H1 (cell line): ENCODE measurements around the gene DNAJC27. TPM values are rescaled to one million over a fixed set of nuclear protein-coding genes. Genes with fewer than 3 reads are reported as not detected.

Source experiments
- CTCF ChIA-PET: fragments of 300-600 bp; sonication (Branson Sonifier 250); formaldehyde crosslinking; loops from one replicate; lab custom pipeline; 2021; ENCODE audit not compliant: partially characterized antibody; lab: Charles Lee
- POLR2A ChIA-PET: fragments of 300-600 bp; sonication (Branson Sonifier 250); formaldehyde crosslinking; loops from one replicate; lab custom pipeline; 2021; ENCODE audit warnings: inconsistent platforms; ENCODE audit not compliant: partially characterized antibody; lab: Charles Lee
- DNase-seq, 2 experiments: peaks; one replicate each; pipeline versions ENCODE4 v3.0.0 to v3.0.0-alpha.2; 2010 to 2022; ENCODE audit warnings: low spot score in 2 of 2, low read depth in 1 of 2, mixed read lengths in 1 of 2
- FAIRE-seq: peaks from 2 replicates; lab custom pipeline; 2011; peaks lifted over from hg19 to GRCh38; lab: Jason Lieb, UNC
- H2AFZ ChIP-seq: 2 replicates; pipeline ENCODE4 v1.8.1; 2012; ENCODE audit warnings: low read length, inconsistent platforms
- H2AK5ac ChIP-seq: 2 replicates; pipeline ENCODE4 v1.6.1; 2013; ENCODE audit warnings: low read depth, low read length
- H2BK120ac ChIP-seq: replicated peaks from 2 replicates; pipeline ENCODE3; 2013; ENCODE audit warnings: low read depth, low read length, inconsistent platforms
- H2BK12ac ChIP-seq: 2 replicates; pipeline ENCODE4 v1.6.1; 2013; ENCODE audit warnings: low read depth, low read length
- H2BK15ac ChIP-seq: 2 replicates; pipeline ENCODE4 v1.6.1; 2013; ENCODE audit warnings: low read length
- H2BK20ac ChIP-seq: 2 replicates; pipeline ENCODE4 v1.6.1; 2013; ENCODE audit warnings: low read length
- H2BK5ac ChIP-seq: 2 replicates; pipeline ENCODE4 v1.6.1; 2013; ENCODE audit warnings: low read depth, low read length
- H3K14ac ChIP-seq: 2 replicates; pipeline ENCODE4 v1.6.1; 2013; ENCODE audit warnings: inconsistent platforms; ENCODE audit not compliant: insufficient read length
- H3K18ac ChIP-seq: 2 replicates; pipeline ENCODE4 v1.6.1; 2013; ENCODE audit warnings: low read length; ENCODE audit errors: extremely low read depth
- H3K23ac ChIP-seq: 2 replicates; pipeline ENCODE4 v1.6.1; 2013; ENCODE audit warnings: inconsistent platforms; ENCODE audit not compliant: insufficient read length
- H3K23me2 ChIP-seq: 2 replicates; pipeline ENCODE4 v1.6.1; 2013; ENCODE audit warnings: low read depth, low read length
- H3K27ac ChIP-seq: 2 replicates; pipeline ENCODE4 v1.6.1; 2011; ENCODE audit warnings: low read depth, low read length, inconsistent platforms
- H3K27me3 ChIP-seq, 4 experiments: replicated peaks in 1 of 4; 1 replicate in 1 of 4; 2 replicates in 3 of 4; pipeline versions ENCODE4 v1.6.1 to v1.8.1; 2011 to 2013; ENCODE audit warnings: low read length in 3 of 4, mild to moderate bottlenecking in 3 of 4, inconsistent platforms in 2 of 4, mixed read lengths in 2 of 4, moderate library complexity in 1 of 4; ENCODE audit not compliant: control insufficient read depth in 3 of 4, insufficient read depth in 3 of 4; ENCODE audit errors: extremely low read depth in 1 of 4
- H3K36me3 ChIP-seq, 4 experiments: 2 replicates each; pipeline versions ENCODE4 v1.6.1 to v1.8.1; 2011 to 2013; ENCODE audit warnings: mild to moderate bottlenecking in 4 of 4, low read length in 3 of 4, moderate library complexity in 2 of 4, control low read depth in 1 of 4, inconsistent platforms in 1 of 4; ENCODE audit not compliant: insufficient read depth in 4 of 4, control insufficient read depth in 2 of 4
- H3K4ac ChIP-seq: replicated peaks from 2 replicates; pipeline ENCODE3; 2013; ENCODE audit warnings: low read length, low read depth, mixed read lengths, inconsistent platforms; ENCODE audit not compliant: insufficient read length
- H3K4me1 ChIP-seq, 4 experiments: replicated peaks in 1 of 4; 1 replicate in 1 of 4; 2 replicates in 3 of 4; pipeline versions ENCODE4 v1.6.1 to v1.8.1; 2011 to 2013; ENCODE audit warnings: low read length in 3 of 4, inconsistent platforms in 2 of 4, mixed read lengths in 1 of 4; ENCODE audit not compliant: insufficient read depth in 4 of 4, control insufficient read depth in 3 of 4
- H3K4me2 ChIP-seq, 2 experiments: 2 replicates each; pipeline versions ENCODE4 v1.6.1 to v1.8.1; 2011 to 2013; ENCODE audit warnings: low read depth in 2 of 2, low read length in 2 of 2, control low read depth in 1 of 2, inconsistent platforms in 1 of 2, mild to moderate bottlenecking in 1 of 2; ENCODE audit not compliant: insufficient read depth in 1 of 2
- H3K4me3 ChIP-seq, 4 experiments: fragments of 200-600, 300-600 bp in 1 of 4; sonication (generic), shearing (Covaris generic), sonication (Bioruptor Twin) in 1 of 4; 2 replicates each; pipeline versions ENCODE4 v1.5.1 to v1.8.1; 2011 to 2016; ENCODE audit warnings: low read length in 4 of 4, low read depth in 3 of 4, control low read depth in 2 of 4, inconsistent platforms in 2 of 4, mild to moderate bottlenecking in 2 of 4, mixed read lengths in 1 of 4, moderate library complexity in 1 of 4; ENCODE audit not compliant: insufficient read depth in 2 of 4; ENCODE audit errors: extremely low read depth in 1 of 4
- H3K56ac ChIP-seq: replicated peaks from 2 replicates; pipeline ENCODE3; 2013; ENCODE audit warnings: low read depth, mild to moderate bottlenecking, mixed read lengths, low read length, inconsistent platforms; ENCODE audit not compliant: insufficient read length
- H3K79me1 ChIP-seq: 2 replicates; pipeline ENCODE4 v1.6.1; 2013; ENCODE audit warnings: low read depth, low read length, control low read depth
- H3K79me2 ChIP-seq, 2 experiments: 2 replicates each; pipeline versions ENCODE4 v1.6.1 to v1.8.1; 2012 to 2013; ENCODE audit warnings: low read length in 2 of 2, mild to moderate bottlenecking in 2 of 2, inconsistent platforms in 1 of 2; ENCODE audit not compliant: insufficient read depth in 2 of 2, control insufficient read depth in 1 of 2
- H3K9ac ChIP-seq, 4 experiments: replicated peaks in 1 of 4; 1 replicate in 1 of 4; 2 replicates in 3 of 4; pipeline versions ENCODE4 v1.6.1 to v1.8.1; 2011 to 2013; ENCODE audit warnings: low read depth in 3 of 4, low read length in 3 of 4, control low read depth in 2 of 4, mild to moderate bottlenecking in 2 of 4, moderate library complexity in 2 of 4, inconsistent platforms in 1 of 4; ENCODE audit errors: extremely low read depth in 1 of 4
- H3K9me3 ChIP-seq, 2 experiments: 2 replicates each; pipeline versions ENCODE4 v1.6.1 to v1.8.1; 2012 to 2013; ENCODE audit warnings: mild to moderate bottlenecking in 2 of 2, moderate library complexity in 2 of 2, control low read depth in 1 of 2, inconsistent platforms in 1 of 2, low read depth in 1 of 2, low read length in 1 of 2, mixed read lengths in 1 of 2; ENCODE audit not compliant: insufficient read depth in 2 of 2
- H4K20me1 ChIP-seq, 2 experiments: replicated peaks in 1 of 2; 2 replicates each; pipeline versions ENCODE3 to v1.8.1; 2011 to 2013; ENCODE audit warnings: inconsistent platforms in 2 of 2, low read length in 2 of 2, mild to moderate bottlenecking in 1 of 2; ENCODE audit not compliant: insufficient read depth in 2 of 2, control insufficient read depth in 1 of 2
- H4K5ac ChIP-seq: 2 replicates; pipeline ENCODE4 v1.6.1; 2013; ENCODE audit warnings: low read length, low read depth, mixed read lengths, inconsistent platforms; ENCODE audit not compliant: insufficient read length
- H4K8ac ChIP-seq: 2 replicates; pipeline ENCODE4 v1.8.0; 2013; ENCODE audit warnings: mild to moderate bottlenecking, moderate library complexity, low read length, inconsistent platforms; ENCODE audit not compliant: insufficient read depth; ENCODE audit errors: extremely low read depth
- H4K91ac ChIP-seq: replicated peaks from 2 replicates; pipeline ENCODE3; 2013; ENCODE audit warnings: low read length, mixed read lengths, inconsistent platforms; ENCODE audit not compliant: insufficient read length
- KDM4A ChIP-seq: IDR thresholded peaks from one replicate; pipeline ENCODE4 v1.7.1; 2012; ENCODE audit warnings: low read depth, mild to moderate bottlenecking, moderate library complexity, low read length, inconsistent platforms; ENCODE audit not compliant: severe bottlenecking
- KDM5A ChIP-seq: fragments of 200-600 bp; IDR thresholded peaks from 2 replicates; pipeline ENCODE4 v1.7.1; 2012; ENCODE audit warnings: mild to moderate bottlenecking, low read length, inconsistent platforms, mixed read lengths
- PHF8 ChIP-seq: fragments of 200-600 bp; sonication (generic); conservative IDR thresholded peaks from 2 replicates; pipeline ENCODE4 v1.7.1; 2012; ENCODE audit warnings: low read depth, mild to moderate bottlenecking, inconsistent platforms, low read length, moderate library complexity
- SAP30 ChIP-seq: fragments of 300-600 bp; sonication (generic); IDR thresholded peaks from 2 replicates; pipeline ENCODE4 v1.7.1; 2012; ENCODE audit warnings: low read length, moderate library complexity, mild to moderate bottlenecking, inconsistent platforms; ENCODE audit not compliant: insufficient read depth, insufficient replicate concordance
- SP4 ChIP-seq: IDR thresholded peaks from 2 replicates; pipeline ENCODE4 v1.6.1; 2012; ENCODE audit warnings: low read length, inconsistent platforms
- TAF7 ChIP-seq: optimal IDR thresholded peaks from 2 replicates; pipeline ENCODE3; 2011; ENCODE audit warnings: low read depth, mild to moderate bottlenecking, inconsistent platforms, low read length, moderate library complexity, borderline replicate concordance
- TBP ChIP-seq: IDR thresholded peaks from 2 replicates; pipeline ENCODE4 v1.6.1; 2011; ENCODE audit warnings: low read depth, low read length, improper control_type of control experiment
- YY1 ChIP-seq: IDR thresholded peaks from 2 replicates; pipeline ENCODE4 v1.6.1; 2011; ENCODE audit warnings: low read depth, mild to moderate bottlenecking, low read length
- WGBS, 2 experiments: shearing (Covaris generic) in 1 of 2; methylation state at CpG; one replicate each; pipeline versions ENCODE4 v1.1.6 to v1.1.7; 2013 to 2015; ENCODE audit warnings: low lambda C conversion rate in 2 of 2, mixed read lengths in 2 of 2, inconsistent platforms in 1 of 2, low coverage in 1 of 2, missing lambda C conversion rate in 1 of 2; ENCODE audit not compliant: insufficient replicate concordance in 2 of 2, insufficient coverage in 1 of 2, insufficient read length in 1 of 2; ENCODE audit errors: extremely low coverage in 1 of 2, missing lambda C conversion rate in 1 of 2; 5-methylcytosine and 5-hydroxymethylcytosine counted together
- polyA plus RNA-seq, 7 experiments: library from polyadenylated mRNA; depleted of rRNA in 3 of 7; stranded (reverse) in 5 of 7; unstranded in 2 of 7; fragments of >200 nt in 5 of 7; fragments of 200-250 nt in 2 of 7; gene quantifications; 1 replicate in 5 of 7; 2 replicates in 1 of 7; 4 replicates in 1 of 7; pipeline versions ENCODE4 v1.2.1 to v1.2.3, GENCODE V29; 2011 to 2013; ENCODE audit warnings: missing spikeins in 2 of 7, mixed read lengths in 2 of 7
- total RNA-seq: library from RNA; stranded (reverse); fragmentation: NEBNext Ultra II Directional; extraction: Animal tissue kit (Norgen Biotek cat#: 25700); gene quantifications from 2 replicates; pipeline ENCODE4 v1.2.1, GENCODE V29; 2021
- TF ChIP-seq, protein P1 (sequence below): IDR thresholded peaks from 2 replicates; pipeline ENCODE4 v1.6.1; 2012; ENCODE audit warnings: inconsistent platforms
- TF ChIP-seq, protein P2 (sequence below): IDR thresholded peaks from 2 replicates; pipeline ENCODE4 v1.6.1; 2012; ENCODE audit warnings: inconsistent platforms

DNAJC27 gene
- total and polyA plus RNA-seq, 2 of the 8 experiments (the other 6 are each of a cell fraction or from before 2014, with no cell fraction given): 1.4 to 4.5 TPM

GRCh38 chr2:24984912-24985311 is 13.2 kb upstream of the DNAJC27 start:
- H2BK20ac ChIP-seq: no peak overlapping the region
- peak overlapping the region; percentile 92; the same call in 1 of the 2 replicates for H2AFZ ChIP-seq
- no peak overlapping the region for H2BK120ac ChIP-seq
- H4K91ac ChIP-seq: no peak overlapping the region
- no peak overlapping the region for H2BK5ac ChIP-seq
- no peak overlapping the region for H3K4me2 ChIP-seq
- H3K27me3 ChIP-seq: no peaks in the 10 kb centered on the region
- H3K27ac ChIP-seq: no peak overlapping the region
- H3K9ac ChIP-seq: no peak overlapping the region
- no peak overlapping the region for H3K4ac ChIP-seq
- DNase-seq (no peak), FAIRE-seq (no peak)
- no peak overlapping the region for H3K23ac ChIP-seq
- no peak overlapping the region for H3K56ac ChIP-seq
- no peak overlapping the region for H3K14ac ChIP-seq
- no peak overlapping the region for H4K5ac ChIP-seq
- H3K79me2 ChIP-seq: no peaks in the 10 kb centered on the region
- no peak overlapping the region for H4K8ac ChIP-seq
- 75% methylated on average over 8 of the region's 8 CpGs; no CpG with 5 or more reads in 1 of the 2 experiments for WGBS, 2 experiments
- no peak overlapping the region for H3K4me3 ChIP-seq
- peaks cover 0 to 7% (median 0%) of the 10 kb centered on the region in 4 experiments; a peak in 2 of 7 replicates for H3K4me1 ChIP-seq
- H2BK15ac ChIP-seq: no peak overlapping the region
- H3K9me3 ChIP-seq: no peaks in the 10 kb centered on the region
- H3K23me2 ChIP-seq: no peaks in the 10 kb centered on the region
- CTCF ChIA-PET: interaction anchor here (0.6 to 2.8 kb wide), 9 partner anchors 9 to 409 kb away, joined by 3 to 22 read pairs (median 3); partner anchors contain the start of gene EFR3B
- H2BK12ac ChIP-seq: no peak overlapping the region
- H3K79me1 ChIP-seq: no peaks in the 10 kb centered on the region
- POLR2A ChIA-PET: interaction anchor here (1.5 kb wide), 1 partner anchor 9 kb away, joined by 3 read pairs; no protein-coding TSS in a partner anchor
- H2AK5ac ChIP-seq: no peak overlapping the region
- no peaks in the 10 kb centered on the region for H3K36me3 ChIP-seq
- H3K18ac ChIP-seq: no peak overlapping the region
- H4K20me1 ChIP-seq: no peaks in the 10 kb centered on the region
- TF ChIP-seq KDM5A: no peak
- no peak for TF ChIP-seq KDM4A
- TF ChIP-seq PHF8: no peak
- TF ChIP-seq, protein P1, sequence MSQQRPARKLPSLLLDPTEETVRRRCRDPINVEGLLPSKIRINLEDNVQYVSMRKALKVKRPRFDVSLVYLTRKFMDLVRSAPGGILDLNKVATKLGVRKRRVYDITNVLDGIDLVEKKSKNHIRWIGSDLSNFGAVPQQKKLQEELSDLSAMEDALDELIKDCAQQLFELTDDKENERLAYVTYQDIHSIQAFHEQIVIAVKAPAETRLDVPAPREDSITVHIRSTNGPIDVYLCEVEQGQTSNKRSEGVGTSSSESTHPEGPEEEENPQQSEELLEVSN: no peak
- TF ChIP-seq TAF7: no peak
- TF ChIP-seq TBP: no peak
- no peak for TF ChIP-seq SP4
- TF ChIP-seq, protein P2, sequence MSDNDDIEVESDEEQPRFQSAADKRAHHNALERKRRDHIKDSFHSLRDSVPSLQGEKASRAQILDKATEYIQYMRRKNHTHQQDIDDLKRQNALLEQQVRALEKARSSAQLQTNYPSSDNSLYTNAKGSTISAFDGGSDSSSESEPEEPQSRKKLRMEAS: no peak
- no peak for TF ChIP-seq YY1
- TF ChIP-seq SAP30: no peak
